HG02870 (cell line): ENCODE measurements around the gene YTHDF2.
"Not testable (repeated sequence)": the region's sequence is repeated elsewhere in the genome, so short reads cannot be mapped to it uniquely, and the experiment has no call there.

ENCODE experiments used
- ATAC-seq: cut with Tn5 transposase; IDR thresholded peaks from one replicate; pipeline ENCODE4 v1.9.1; 2021; ENCODE audit warnings: mild to moderate bottlenecking, moderate library complexity; ENCODE audit not compliant: unreplicated experiment

The YTHDF2 gene

GRCh38 chr1:28758420-28758819 is 21.7 kb downstream of the YTHDF2 start:
- ATAC-seq = no peak

- no peak for ATAC-seq
Measured at GRCh38 chr1:28759257-28759656, 22.5 kb downstream of the YTHDF2 start.

GRCh38 chr1:28761189-28761588 is 24.4 kb downstream of the YTHDF2 start:
- ATAC-seq = no peak

- ATAC-seq = no peak
Measured at GRCh38 chr1:28766532-28767183, 29.9 kb downstream of the YTHDF2 start.

DNA sequence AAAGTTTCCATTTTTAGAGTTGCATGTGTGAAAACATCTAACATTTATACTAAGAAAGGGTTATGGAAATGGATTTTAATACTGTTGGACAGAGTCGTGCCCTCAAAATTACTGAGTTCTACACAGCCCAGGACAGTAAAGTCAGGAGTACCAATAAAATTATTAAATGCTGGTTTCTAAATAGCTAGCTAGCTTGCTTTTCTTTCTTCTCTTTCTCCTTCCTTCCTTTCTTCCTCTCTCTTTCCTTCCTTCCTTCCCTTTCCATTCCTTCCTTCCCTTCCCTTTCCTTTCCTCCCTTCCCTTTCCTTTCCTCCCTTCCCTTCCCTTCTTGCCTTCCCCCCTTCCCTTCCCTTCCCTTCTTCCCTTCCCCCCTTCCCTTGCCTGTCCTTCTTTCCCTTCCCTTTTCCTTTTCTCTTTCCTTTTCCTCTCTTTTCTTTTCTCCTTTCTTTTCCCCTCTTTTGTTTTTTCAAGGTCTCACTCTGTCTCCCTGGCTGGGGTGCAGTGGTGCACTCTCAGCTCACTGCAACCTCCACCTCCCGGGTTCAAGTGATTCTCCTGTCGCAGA is 33.9 kb downstream of the YTHDF2 start:
- no peak for ATAC-seq

GRCh38 chr1:28771921-28772320 is 35.2 kb downstream of the YTHDF2 start:
- not testable (repeated sequence) for ATAC-seq

DNA sequence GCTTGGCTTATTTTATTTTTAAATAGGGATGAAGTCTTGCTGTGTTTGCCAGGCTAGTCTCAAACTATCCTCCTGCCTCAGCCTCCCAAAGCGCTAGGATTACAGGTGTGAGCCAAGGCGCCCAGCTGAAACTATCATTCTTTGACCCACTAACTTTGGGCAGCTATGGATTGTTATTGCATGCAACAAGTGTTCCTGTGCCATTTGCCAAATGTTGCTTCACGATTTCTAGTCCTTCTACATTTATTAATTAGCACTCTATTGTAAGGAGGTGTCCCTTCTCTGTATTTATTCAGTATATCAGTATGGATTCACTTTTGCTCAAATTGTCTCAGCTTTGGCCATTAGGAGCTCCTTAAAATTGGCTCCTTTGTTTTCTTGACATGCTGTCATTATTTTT is 36.4 kb downstream of the YTHDF2 start:
- ATAC-seq = no peak

DNA sequence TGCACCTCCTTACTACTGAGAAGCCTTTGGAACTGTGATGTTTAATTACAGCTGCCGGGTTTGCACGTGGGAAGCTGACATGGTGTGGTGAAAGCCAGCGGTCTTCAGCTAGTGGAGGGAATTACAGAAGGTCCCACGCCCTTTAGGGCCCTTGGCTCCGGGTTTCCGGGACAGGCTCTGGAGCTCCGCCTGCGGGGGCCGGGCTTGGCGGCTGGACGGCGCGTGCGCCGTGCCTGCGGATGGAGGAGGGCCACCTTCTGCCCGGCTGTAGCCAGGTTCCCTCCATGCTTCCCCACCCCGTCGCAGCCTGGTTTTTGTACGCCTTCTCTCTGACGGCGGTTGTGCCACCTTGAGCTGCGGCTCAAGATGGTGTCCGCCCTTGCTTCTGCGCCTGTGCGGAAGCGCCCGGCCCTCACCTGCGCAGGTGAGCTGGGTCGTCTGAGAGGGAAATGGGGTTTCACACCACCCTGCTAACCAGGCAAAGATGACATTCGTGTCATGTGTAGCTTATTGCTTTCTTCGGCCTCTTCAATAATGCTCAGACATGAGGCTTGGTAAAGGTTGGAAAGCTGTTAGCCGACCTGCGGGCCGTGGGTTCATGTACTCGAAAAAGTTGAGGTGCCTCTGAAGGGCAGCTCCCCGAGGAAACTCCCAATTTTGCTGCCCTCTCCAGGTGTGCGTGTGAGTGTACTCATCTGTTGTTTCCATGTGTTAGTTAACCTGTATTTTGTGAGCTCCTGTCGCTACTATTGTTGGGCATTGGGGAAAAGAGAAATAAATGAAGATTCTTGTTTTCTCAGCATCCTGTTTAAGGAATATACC is 38.6 kb downstream of the YTHDF2 start:
- ATAC-seq = no peak

DNA sequence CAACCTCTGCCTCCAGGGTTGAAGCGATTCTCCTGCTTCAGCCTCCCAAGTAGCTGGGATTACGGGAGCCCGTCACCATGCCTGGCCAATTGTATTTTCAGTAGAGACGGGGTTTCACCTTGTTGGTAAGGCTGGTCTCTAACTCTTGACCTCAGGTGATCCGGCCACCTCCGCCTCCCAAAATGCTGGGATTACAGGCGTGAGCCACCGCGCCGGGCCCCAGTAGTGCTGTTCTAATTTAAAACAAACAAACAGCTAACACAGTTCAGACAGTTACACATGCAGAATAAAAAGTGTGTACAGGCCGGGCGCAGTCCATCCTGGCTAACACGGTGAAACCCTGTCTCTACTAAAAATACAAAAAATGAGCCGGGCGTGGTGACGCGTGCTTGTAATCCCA is 39.6 kb downstream of the YTHDF2 start:
- no peak for ATAC-seq

- no peak for ATAC-seq
Measured at GRCh38 chr1:28778021-28778420, 41.3 kb downstream of the YTHDF2 start.

- ATAC-seq = no peak
Measured at GRCh38 chr1:28779751-28780408, 43.1 kb downstream of the YTHDF2 start.

- no peak for ATAC-seq
Measured at GRCh38 chr1:28781305-28781704, 44.6 kb downstream of the YTHDF2 start.

GRCh38 chr1:28782011-28782410 is 45.3 kb downstream of the YTHDF2 start:
- no peak for ATAC-seq

DNA sequence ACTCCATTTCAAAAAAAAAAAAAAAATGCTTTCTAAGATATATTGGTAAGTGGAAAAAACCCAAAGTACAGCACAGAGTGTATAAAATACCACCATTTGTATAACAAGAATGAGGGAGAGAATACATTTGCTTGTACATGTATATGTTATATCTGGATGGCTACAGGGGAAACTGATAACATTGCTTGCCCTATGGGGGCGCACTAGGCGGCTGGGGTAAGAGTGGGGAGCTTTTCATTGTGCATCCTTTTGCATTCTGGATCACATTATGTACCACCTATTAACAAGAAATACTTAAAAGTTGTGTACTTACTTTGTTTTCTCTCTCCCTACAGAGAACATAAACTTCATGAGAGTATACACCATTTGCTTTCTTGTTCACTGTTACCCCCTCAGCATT is 46.6 kb downstream of the YTHDF2 start:
- ATAC-seq = no peak

DNA sequence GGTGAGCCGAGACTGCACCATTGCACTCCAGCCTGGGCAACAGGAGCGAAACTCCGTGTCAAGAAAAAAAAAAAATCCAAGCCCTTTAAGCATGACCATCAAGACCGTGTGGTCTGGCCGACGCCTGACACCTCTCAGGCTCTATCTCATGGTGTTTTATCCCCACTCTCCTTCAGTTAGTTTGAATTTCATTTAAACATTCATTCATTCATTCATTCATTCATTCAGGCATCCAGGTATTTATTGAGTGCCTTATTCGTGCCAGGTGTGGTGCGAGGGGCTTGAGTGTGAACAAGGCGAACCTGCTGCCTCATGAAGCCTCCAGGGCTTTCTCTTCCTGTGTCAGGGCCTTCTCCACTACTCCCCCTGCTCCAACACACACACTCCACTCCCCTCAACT is 52.7 kb downstream of the YTHDF2 start:
- no peak for ATAC-seq

- ATAC-seq = no peak
Measured at GRCh38 chr1:28789816-28790215, 53.1 kb downstream of the YTHDF2 start.

GRCh38 chr1:28790377-28791035 is 53.8 kb downstream of the YTHDF2 start:
- ATAC-seq = no peak

DNA sequence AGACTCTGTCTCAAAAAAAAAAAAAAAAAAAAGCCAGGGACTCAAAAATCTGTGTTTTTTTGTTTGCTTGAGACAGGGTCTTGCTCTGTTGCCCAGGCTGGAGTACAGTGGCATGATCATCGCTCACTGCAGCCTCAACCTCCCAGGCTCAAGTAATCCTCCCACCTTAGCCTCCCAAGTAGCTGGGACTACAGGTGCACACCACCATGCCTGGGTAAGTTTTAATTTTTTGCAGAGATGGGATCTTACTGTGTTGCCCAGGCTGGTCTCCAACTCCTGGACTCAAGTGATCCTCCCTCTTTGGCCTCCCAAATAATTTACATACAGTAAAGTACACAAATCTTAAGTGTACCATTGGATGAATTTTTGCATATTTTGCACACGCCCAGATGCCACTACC is 55.2 kb downstream of the YTHDF2 start:
- not testable (repeated sequence) for ATAC-seq

GRCh38 chr1:28792644-28793121 is 55.9 kb downstream of the YTHDF2 start:
- no peak for ATAC-seq

DNA sequence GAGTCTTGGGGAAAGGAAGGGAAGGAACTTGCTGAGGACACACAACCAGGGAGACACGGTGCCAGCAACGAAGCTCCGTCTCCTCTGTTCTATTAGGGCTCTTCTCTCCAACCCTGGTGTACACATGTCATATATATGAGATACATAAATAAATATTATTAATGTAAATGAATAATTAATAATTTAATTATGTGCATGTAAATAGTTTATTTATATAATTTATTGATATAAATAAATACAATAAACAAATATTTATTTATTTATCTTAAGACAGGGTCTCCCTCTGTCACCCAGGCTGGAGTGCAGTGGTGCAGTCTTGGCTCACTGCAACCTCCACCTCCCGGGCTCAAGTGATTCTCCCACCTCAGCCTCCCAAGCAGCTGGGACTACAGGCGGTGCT is 57.8 kb downstream of the YTHDF2 start:
- ATAC-seq = not testable (repeated sequence)
